ENCODE results near the gene XRN1. TPM values are rescaled to one million over a fixed set of nuclear protein-coding genes. Genes with fewer than 3 reads are reported as not detected.

Gene XRN1, protein sequence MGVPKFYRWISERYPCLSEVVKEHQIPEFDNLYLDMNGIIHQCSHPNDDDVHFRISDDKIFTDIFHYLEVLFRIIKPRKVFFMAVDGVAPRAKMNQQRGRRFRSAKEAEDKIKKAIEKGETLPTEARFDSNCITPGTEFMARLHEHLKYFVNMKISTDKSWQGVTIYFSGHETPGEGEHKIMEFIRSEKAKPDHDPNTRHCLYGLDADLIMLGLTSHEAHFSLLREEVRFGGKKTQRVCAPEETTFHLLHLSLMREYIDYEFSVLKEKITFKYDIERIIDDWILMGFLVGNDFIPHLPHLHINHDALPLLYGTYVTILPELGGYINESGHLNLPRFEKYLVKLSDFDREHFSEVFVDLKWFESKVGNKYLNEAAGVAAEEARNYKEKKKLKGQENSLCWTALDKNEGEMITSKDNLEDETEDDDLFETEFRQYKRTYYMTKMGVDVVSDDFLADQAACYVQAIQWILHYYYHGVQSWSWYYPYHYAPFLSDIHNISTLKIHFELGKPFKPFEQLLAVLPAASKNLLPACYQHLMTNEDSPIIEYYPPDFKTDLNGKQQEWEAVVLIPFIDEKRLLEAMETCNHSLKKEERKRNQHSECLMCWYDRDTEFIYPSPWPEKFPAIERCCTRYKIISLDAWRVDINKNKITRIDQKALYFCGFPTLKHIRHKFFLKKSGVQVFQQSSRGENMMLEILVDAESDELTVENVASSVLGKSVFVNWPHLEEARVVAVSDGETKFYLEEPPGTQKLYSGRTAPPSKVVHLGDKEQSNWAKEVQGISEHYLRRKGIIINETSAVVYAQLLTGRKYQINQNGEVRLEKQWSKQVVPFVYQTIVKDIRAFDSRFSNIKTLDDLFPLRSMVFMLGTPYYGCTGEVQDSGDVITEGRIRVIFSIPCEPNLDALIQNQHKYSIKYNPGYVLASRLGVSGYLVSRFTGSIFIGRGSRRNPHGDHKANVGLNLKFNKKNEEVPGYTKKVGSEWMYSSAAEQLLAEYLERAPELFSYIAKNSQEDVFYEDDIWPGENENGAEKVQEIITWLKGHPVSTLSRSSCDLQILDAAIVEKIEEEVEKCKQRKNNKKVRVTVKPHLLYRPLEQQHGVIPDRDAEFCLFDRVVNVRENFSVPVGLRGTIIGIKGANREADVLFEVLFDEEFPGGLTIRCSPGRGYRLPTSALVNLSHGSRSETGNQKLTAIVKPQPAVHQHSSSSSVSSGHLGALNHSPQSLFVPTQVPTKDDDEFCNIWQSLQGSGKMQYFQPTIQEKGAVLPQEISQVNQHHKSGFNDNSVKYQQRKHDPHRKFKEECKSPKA (N-terminal part only)
- 40.3 and 55.7 TPM in 2 replicates for total RNA-seq
- 14.7 and 19.9 TPM in 2 replicates for polyA plus RNA-seq
- 7.7 and 11.2 TPM in 2 replicates for polyA plus RNA-seq (2012)
- 4.0 and 12.1 TPM in 2 replicates for polyA minus RNA-seq (ENCODE audit: low replicate concordance)

DNA sequence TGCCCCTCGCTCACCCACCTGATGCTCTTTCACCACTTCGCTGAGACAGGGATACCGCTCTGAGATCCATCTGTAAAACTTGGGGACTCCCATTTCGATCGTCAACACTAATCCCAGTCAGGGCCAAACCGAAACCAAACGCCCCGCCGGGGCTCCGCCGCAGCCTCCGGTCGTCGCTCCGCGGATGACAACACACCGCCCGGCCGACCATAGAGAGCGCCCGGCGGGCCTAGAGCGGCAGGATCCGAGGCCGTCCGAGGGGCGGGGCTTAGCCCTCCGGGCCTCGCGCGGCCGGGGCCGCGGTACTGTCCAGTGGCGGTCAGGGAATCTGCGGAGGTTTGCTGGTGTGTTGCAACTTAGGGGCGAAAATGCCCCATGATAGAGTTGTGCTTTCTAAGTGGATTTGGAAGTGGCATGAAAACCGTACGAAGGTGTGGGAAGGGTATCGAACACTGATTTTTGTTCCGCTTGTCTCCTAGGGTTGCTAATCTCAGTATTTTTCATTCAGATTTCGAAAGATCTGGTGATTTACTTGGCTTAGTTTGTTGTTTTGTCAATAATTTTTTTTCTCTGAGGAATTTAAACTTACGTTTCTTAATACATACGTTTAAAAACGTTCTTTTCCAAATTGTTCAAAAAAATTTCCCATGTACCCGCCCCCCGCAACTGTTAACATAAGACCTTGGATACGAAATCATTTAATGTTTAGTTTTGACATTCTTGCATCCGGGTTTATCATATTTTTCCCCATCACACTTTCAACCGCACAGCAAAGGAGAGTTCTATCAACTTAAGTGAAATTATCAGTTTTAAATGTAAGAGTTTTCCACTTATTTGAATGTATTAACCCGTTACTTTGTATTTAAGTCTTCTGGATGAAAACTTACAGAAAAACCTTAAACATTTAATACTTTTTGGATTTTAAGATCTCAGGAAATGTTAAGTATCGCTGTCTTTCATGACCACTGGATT, at the start of gene XRN1:
Gene XRN1, minus strand, starts transcription at position 186 of the 972 bp plus-strand sequence. Its CDS starts 93 bp downstream, at position 93.
- no peaks in the 10 kb centered on the region for H3K36me3 ChIP-seq (ENCODE audit: control insufficient read depth, insufficient read depth, low read length)
- peak within 1 kb of the TSS; percentile 86 for H2AFZ ChIP-seq (ENCODE audit: low read length)
- H3K9ac ChIP-seq (ENCODE audit: insufficient read depth, low read length): peak within 1 kb of the TSS; percentile 99
- H4K20me1 ChIP-seq (ENCODE audit: control insufficient read depth, extremely low read depth, insufficient read depth, low read length): no peaks in the 10 kb centered on the region
- peaks cover 44% of the 10 kb centered on the region for H3K79me2 ChIP-seq (ENCODE audit: control insufficient read depth, insufficient read depth, low read length)
- DNase-seq (ENCODE audit: low read depth in 2 of 2): peak; percentile 92 to 95
- H3K4me1 ChIP-seq (ENCODE audit: control insufficient read depth, extremely low read depth, insufficient read depth, low read length): peaks cover 6% of the 10 kb centered on the region
- peak within 1 kb of the TSS; percentile 100 for H3K27ac ChIP-seq (ENCODE audit: insufficient read depth, low read length)
- H3K4me3 ChIP-seq (replicated peaks in 1 of 4; ENCODE audit: control extremely low read depth in 1 of 4, insufficient read depth in 1 of 4, low read depth in 3 of 4, low read length in 4 of 4): peak within 1 kb of the TSS; percentile 80 to 100 (median 96)
- H3K4me2 ChIP-seq (ENCODE audit: extremely low read depth, insufficient read depth, low read length): peak within 1 kb of the TSS; percentile 67
- H3K9me3 ChIP-seq (ENCODE audit: control insufficient read depth, insufficient read depth, low read depth, low read length): no peaks in the 10 kb centered on the region
- H3K27me3 ChIP-seq (ENCODE audit: control insufficient read depth, insufficient read depth, low read length): no peaks in the 10 kb centered on the region
- TF ChIP-seq, protein P1, sequence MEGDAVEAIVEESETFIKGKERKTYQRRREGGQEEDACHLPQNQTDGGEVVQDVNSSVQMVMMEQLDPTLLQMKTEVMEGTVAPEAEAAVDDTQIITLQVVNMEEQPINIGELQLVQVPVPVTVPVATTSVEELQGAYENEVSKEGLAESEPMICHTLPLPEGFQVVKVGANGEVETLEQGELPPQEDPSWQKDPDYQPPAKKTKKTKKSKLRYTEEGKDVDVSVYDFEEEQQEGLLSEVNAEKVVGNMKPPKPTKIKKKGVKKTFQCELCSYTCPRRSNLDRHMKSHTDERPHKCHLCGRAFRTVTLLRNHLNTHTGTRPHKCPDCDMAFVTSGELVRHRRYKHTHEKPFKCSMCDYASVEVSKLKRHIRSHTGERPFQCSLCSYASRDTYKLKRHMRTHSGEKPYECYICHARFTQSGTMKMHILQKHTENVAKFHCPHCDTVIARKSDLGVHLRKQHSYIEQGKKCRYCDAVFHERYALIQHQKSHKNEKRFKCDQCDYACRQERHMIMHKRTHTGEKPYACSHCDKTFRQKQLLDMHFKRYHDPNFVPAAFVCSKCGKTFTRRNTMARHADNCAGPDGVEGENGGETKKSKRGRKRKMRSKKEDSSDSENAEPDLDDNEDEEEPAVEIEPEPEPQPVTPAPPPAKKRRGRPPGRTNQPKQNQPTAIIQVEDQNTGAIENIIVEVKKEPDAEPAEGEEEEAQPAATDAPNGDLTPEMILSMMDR (conservative IDR thresholded peaks at IDR 0.05 in 1 of 2, IDR thresholded peaks at IDR 0.05 in 1 of 2; ENCODE audit: low read depth in 1 of 2, low read length in 2 of 2): no peak
- no peak for TF ChIP-seq EZH2 (IDR thresholded peaks at IDR 0.05; ENCODE audit: low read length, missing control alignments)

DNA sequence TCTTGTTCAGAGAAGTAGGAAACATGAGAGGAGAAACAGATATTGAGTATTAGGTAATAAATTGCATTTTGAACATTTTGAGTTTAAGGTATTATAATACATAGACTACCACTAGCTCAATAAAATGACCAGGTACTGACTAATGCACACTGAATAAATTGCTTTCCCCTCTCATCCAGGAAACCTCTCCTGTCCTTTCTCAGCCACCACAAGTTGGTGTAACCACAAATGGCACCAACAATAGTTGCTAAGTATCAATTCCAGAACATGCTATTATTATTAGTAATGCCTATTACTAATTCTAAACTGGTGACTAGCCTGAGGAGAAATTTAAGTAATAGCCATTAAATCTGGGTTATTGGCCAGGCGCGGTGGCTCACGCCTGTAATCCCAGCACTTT, 47.3 kb upstream of the XRN1 start:
- Histone ChIP-seq H3K36me3 (ENCODE audit: control insufficient read depth, insufficient read depth, low read length) (peaks cover 2% of the 10 kb centered on the region), H3K27me3 (ENCODE audit: control insufficient read depth, insufficient read depth, low read length) (no peaks in the 10 kb centered on the region), H3K9ac (ENCODE audit: insufficient read depth, low read length) (no peak overlapping the region), H2AFZ (ENCODE audit: low read length) (no peak overlapping the region), H3K79me2 (ENCODE audit: control insufficient read depth, insufficient read depth, low read length) (no peaks in the 10 kb centered on the region), H4K20me1 (ENCODE audit: control insufficient read depth, extremely low read depth, insufficient read depth, low read length) (no peaks in the 10 kb centered on the region), H3K4me3 (replicated peaks in 1 of 4; ENCODE audit: control extremely low read depth in 1 of 4, insufficient read depth in 1 of 4, low read depth in 3 of 4, low read length in 4 of 4) (no peak overlapping the region), H3K4me1 (ENCODE audit: control insufficient read depth, extremely low read depth, insufficient read depth, low read length) (no peaks in the 10 kb centered on the region), H3K9me3 (ENCODE audit: control insufficient read depth, insufficient read depth, low read depth, low read length) (no peaks in the 10 kb centered on the region), H3K4me2 (ENCODE audit: extremely low read depth, insufficient read depth, low read length) (no peak overlapping the region), H3K27ac (ENCODE audit: insufficient read depth, low read length) (no peak overlapping the region)
- no peak for TF ChIP-seq EZH2 (IDR thresholded peaks at IDR 0.05; ENCODE audit: low read length, missing control alignments)
- TF ChIP-seq, protein P1 (conservative IDR thresholded peaks at IDR 0.05 in 1 of 2, IDR thresholded peaks at IDR 0.05 in 1 of 2; ENCODE audit: low read depth in 1 of 2, low read length in 2 of 2): no peak
- no peak for DNase-seq (ENCODE audit: low read depth in 2 of 2)
